ENCODE results near the gene SH3RF2.
A peak's percentile ranks its signal among the peaks of the same experiment; 100 is the strongest.

DNA sequence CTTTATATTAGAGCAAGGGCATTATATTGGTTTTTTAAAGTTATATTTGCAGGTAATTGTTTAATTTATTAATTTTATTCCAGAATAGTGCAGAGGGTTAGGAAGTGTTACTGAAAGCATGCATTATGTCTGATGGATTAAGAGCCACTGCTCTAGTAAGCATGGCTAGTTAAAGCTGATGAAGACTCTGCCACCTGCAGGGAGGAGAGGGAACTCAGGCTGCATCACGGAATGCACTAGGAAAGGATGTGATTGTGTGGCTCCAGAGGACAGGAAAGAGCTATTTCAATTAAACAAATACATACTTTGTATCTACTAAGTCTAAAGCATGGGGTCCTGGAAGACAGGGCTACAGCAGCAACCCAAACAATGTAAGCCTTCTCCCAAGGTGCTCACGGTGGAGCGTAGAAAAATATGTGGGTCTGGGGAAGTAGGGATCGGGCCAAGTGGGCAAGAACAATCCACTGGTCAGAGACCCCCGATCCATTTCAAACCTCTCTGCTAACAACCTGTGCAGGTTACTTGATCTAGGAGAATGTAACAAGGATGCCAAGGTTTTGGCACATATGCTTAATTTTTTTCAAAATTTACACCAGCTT lies 48.3 kb upstream of the SH3RF2 start:
- no peak for TF ChIP-seq ZNF10 (CRISPR knock-in tag; IDR thresholded peaks at IDR 0.05; ENCODE audit: borderline replicate concordance, low read depth)
- no peak for TF ChIP-seq TBP (CRISPR knock-in tag; IDR thresholded peaks at IDR 0.05)
- no peak for TF ChIP-seq POLR2AphosphoS2 (IDR thresholded peaks at IDR 0.05; ENCODE audit: low read depth, low read length)
- TF ChIP-seq CTCF (CRISPR knock-in tag; IDR thresholded peaks at IDR 0.05): peak; percentile 81
- TF ChIP-seq TAF1 (CRISPR knock-in tag; IDR thresholded peaks at IDR 0.05): no peak
- no peak for TF ChIP-seq NFE2L1 (CRISPR knock-in tag; IDR thresholded peaks at IDR 0.05; ENCODE audit: borderline replicate concordance)
- TF ChIP-seq CREB1 (IDR thresholded peaks at IDR 0.05): no peak
- no peak for TF ChIP-seq CREB1 (CRISPR knock-in tag; IDR thresholded peaks at IDR 0.05)
- TF ChIP-seq RARA (CRISPR knock-in tag; IDR thresholded peaks at IDR 0.05): no peak
- TF ChIP-seq ZFP37 (CRISPR knock-in tag; IDR thresholded peaks at IDR 0.05; ENCODE audit: borderline replicate concordance): no peak
- TF ChIP-seq KLF16 (CRISPR knock-in tag; IDR thresholded peaks at IDR 0.05): no peak
- no peak for TF ChIP-seq DNMT1 (CRISPR knock-in tag; IDR thresholded peaks at IDR 0.05)
- TF ChIP-seq, protein P1, sequence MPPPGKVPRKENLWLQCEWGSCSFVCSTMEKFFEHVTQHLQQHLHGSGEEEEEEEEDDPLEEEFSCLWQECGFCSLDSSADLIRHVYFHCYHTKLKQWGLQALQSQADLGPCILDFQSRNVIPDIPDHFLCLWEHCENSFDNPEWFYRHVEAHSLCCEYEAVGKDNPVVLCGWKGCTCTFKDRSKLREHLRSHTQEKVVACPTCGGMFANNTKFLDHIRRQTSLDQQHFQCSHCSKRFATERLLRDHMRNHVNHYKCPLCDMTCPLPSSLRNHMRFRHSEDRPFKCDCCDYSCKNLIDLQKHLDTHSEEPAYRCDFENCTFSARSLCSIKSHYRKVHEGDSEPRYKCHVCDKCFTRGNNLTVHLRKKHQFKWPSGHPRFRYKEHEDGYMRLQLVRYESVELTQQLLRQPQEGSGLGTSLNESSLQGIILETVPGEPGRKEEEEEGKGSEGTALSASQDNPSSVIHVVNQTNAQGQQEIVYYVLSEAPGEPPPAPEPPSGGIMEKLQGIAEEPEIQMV (CRISPR knock-in tag; IDR thresholded peaks at IDR 0.05; ENCODE audit: low read depth): no peak
- TF ChIP-seq CHD4 (IDR thresholded peaks at IDR 0.05; ENCODE audit: borderline replicate concordance, low read length): no peak
